Subcutaneous abdominal adipose tissue (tissue), 5 donors: Measurements from ENCODE around the gene CD19.
"Not testable (repeated sequence)": the region's sequence is repeated elsewhere in the genome, so short reads cannot be mapped to it uniquely, and the experiment has no call there.

Experiments
- H3K27ac ChIP-seq: one replicate; pipeline ENCODE4 v1.7.0; 2013; ENCODE audit warnings: low read depth, mild to moderate bottlenecking, inconsistent platforms, low read length, moderate library complexity
- H3K27me3 ChIP-seq, 5 donors: one replicate each; pipeline ENCODE4 v1.7.0; 2013; ENCODE audit warnings: low read length in 5 of 5, inconsistent platforms in 1 of 5; ENCODE audit not compliant: control insufficient read depth in 5 of 5, insufficient read depth in 4 of 5
- H3K36me3 ChIP-seq, 5 donors: one replicate each; pipeline ENCODE4 v1.7.0; 2013; ENCODE audit warnings: low read length in 5 of 5; ENCODE audit not compliant: control insufficient read depth in 5 of 5, insufficient read depth in 5 of 5
- H3K4me1 ChIP-seq, 5 donors: one replicate each; pipeline ENCODE4 v1.7.0; 2013; ENCODE audit warnings: low read length in 5 of 5, mild to moderate bottlenecking in 3 of 5, moderate library complexity in 1 of 5; ENCODE audit not compliant: control insufficient read depth in 5 of 5, insufficient read depth in 5 of 5
- H3K4me3 ChIP-seq, 5 donors: one replicate each; pipeline ENCODE4 v1.7.0; 2013; ENCODE audit warnings: low read length in 5 of 5, low read depth in 1 of 5
- H3K9ac ChIP-seq, 5 donors: one replicate each; pipeline ENCODE4 v1.7.0; 2013; ENCODE audit warnings: low read length in 5 of 5, mild to moderate bottlenecking in 4 of 5, moderate library complexity in 3 of 5
- H3K9me3 ChIP-seq, 5 donors: one replicate each; pipeline ENCODE4 v1.7.0; 2013; ENCODE audit warnings: low read length in 5 of 5; ENCODE audit not compliant: control insufficient read depth in 5 of 5
- donor health status: healthy.
- donor health status: healthy.
- donor health status: healthy.
- donor health status: healthy.
- donor health status: healthy.

Gene CD19

GRCh38 chr16:28923652-28924398 lies 7.9 kb upstream of the CD19 start:
- Histone ChIP-seq H3K4me1 (peaks cover 2 to 14% (median 14%) of the 10 kb centered on the region in 5 donors), H3K36me3 (peaks cover 0 to 15% (median 7%) of the 10 kb centered on the region in 5 donors), H3K27me3 (no peaks in the 10 kb centered on the region), H3K9me3 (no peaks in the 10 kb centered on the region), H3K9ac (no peak overlapping the region), H3K4me3 (peak overlapping the region in 3 of 5 donors; percentile 79 to 88 (median 88)), H3K27ac (no peak overlapping the region)

GRCh38 chr16:28924399-28924761 lies 7.4 kb upstream of the CD19 start:
- Histone ChIP-seq H3K4me1 (peaks cover 2 to 14% (median 14%) of the 10 kb centered on the region in 5 donors), H3K27ac (no peak overlapping the region), H3K27me3 (no peaks in the 10 kb centered on the region), H3K36me3 (peaks cover 0 to 10% (median 6%) of the 10 kb centered on the region in 5 donors), H3K9ac (peak overlapping the region in 2 of 5 donors; percentile 23 to 68), H3K4me3 (peak overlapping the region in 4 of 5 donors; percentile 79 to 88 (median 86)), H3K9me3 (no peaks in the 10 kb centered on the region)

GRCh38 chr16:28924762-28925385 lies 6.9 kb upstream of the CD19 start, which contains the start of gene RABEP2:
RABEP2 (minus strand) TSS chr16:28925238; CDS start chr16:28925163, 75 bp downstream.
- Histone ChIP-seq H3K4me3 (peak within 1 kb of the TSS; percentile 79 to 92 (median 88)), H3K36me3 (peaks cover 0 to 5% (median 1%) of the 10 kb centered on the region in 5 donors), H3K9me3 (no peaks in the 10 kb centered on the region), H3K4me1 (peaks cover 2 to 14% (median 14%) of the 10 kb centered on the region in 5 donors), H3K27ac (peak within 1 kb of the TSS; percentile 90), H3K9ac (peak within 1 kb of the TSS; percentile 88 to 94 (median 89)), H3K27me3 (no peaks in the 10 kb centered on the region)

GRCh38 chr16:28925386-28926228 lies 6.2 kb upstream of the CD19 start:
- Histone ChIP-seq H3K9me3 (no peaks in the 10 kb centered on the region), H3K9ac (peak overlapping the region; percentile 88 to 94 (median 89)), H3K27ac (peak overlapping the region; percentile 90), H3K4me3 (peak overlapping the region; percentile 79 to 92 (median 88)), H3K36me3 (peaks cover 0 to 4% (median 0%) of the 10 kb centered on the region in 5 donors), H3K4me1 (peaks cover 2 to 16% (median 14%) of the 10 kb centered on the region in 5 donors), H3K27me3 (no peaks in the 10 kb centered on the region)

GRCh38 chr16:28926284-28926683 lies 5.5 kb upstream of the CD19 start:
- not testable (repeated sequence) for H3K27me3 ChIP-seq, H3K9me3 ChIP-seq, H3K36me3 ChIP-seq, H3K9ac ChIP-seq, H3K4me3 ChIP-seq, H3K27ac ChIP-seq
- H3K4me1 ChIP-seq: peaks cover 2 to 17% (median 14%) of the 10 kb centered on the region in 5 donors

GRCh38 chr16:28927815-28928214 lies 4.0 kb upstream of the CD19 start:
- H3K4me1 ChIP-seq: peaks cover 2 to 17% (median 14%) of the 10 kb centered on the region in 5 donors
- no peaks in the 10 kb centered on the region for H3K9me3 ChIP-seq
- no peak overlapping the region for H3K9ac ChIP-seq
- H3K4me3 ChIP-seq: no peak overlapping the region
- no peak overlapping the region for H3K27ac ChIP-seq
- no peaks in the 10 kb centered on the region for H3K27me3 ChIP-seq
- no peaks in the 10 kb centered on the region for H3K36me3 ChIP-seq

- Histone ChIP-seq H3K4me1 (peaks cover 0 to 9% (median 8%) of the 10 kb centered on the region in 5 donors), H3K4me3 (no peak overlapping the region), H3K27me3 (no peaks in the 10 kb centered on the region), H3K27ac (no peak overlapping the region), H3K9ac (no peak overlapping the region), H3K9me3 (no peaks in the 10 kb centered on the region), H3K36me3 (no peaks in the 10 kb centered on the region)
Observed at GRCh38 chr16:28930203-28930602, 1.6 kb upstream of the CD19 start.

GRCh38 chr16:28930652-28931051 lies 1.1 kb upstream of the CD19 start:
- H3K36me3 ChIP-seq: no peaks in the 10 kb centered on the region
- H3K4me3 ChIP-seq: no peak overlapping the region
- H3K27ac ChIP-seq: no peak overlapping the region
- no peaks in the 10 kb centered on the region for H3K9me3 ChIP-seq
- H3K4me1 ChIP-seq: peaks cover 0 to 8% (median 5%) of the 10 kb centered on the region in 5 donors
- peak overlapping the region in 1 of 5 donors; percentile 25 for H3K9ac ChIP-seq
- no peaks in the 10 kb centered on the region for H3K27me3 ChIP-seq

- Histone ChIP-seq H3K36me3 (no peaks in the 10 kb centered on the region), H3K9me3 (no peaks in the 10 kb centered on the region), H3K4me3 (no peak overlapping the region), H3K27ac (no peak overlapping the region), H3K9ac (no peak overlapping the region), H3K4me1 (peaks cover 0 to 13% (median 10%) of the 10 kb centered on the region in 5 donors), H3K27me3 (no peaks in the 10 kb centered on the region)
Observed at GRCh38 chr16:28932339-28933141, 769 bp downstream of the CD19 start.
